ENCODE measurements around the gene TBC1D5. TPM values are rescaled to one million over a fixed set of nuclear protein-coding genes. Genes with fewer than 3 reads are reported as not detected.

The TBC1D5 gene
- total RNA-seq, 1 donor from 2014 or later = 55.6 TPM

- Mint-ChIP-seq H3K27ac (no peak overlapping the region), H3K36me3 (ENCODE audit: insufficient read depth) (peaks cover 5% of the 10 kb centered on the region), H3K4me1 (ENCODE audit: low read depth) (no peaks in the 10 kb centered on the region), H3K27me3 (no peaks in the 10 kb centered on the region), H3K4me3 (ENCODE audit: low read depth) (no peak overlapping the region), H3K9me3 (ENCODE audit: low read depth) (peaks cover 3% of the 10 kb centered on the region)
- no peak for DNase-seq (ENCODE audit: low spot score, unreplicated experiment)
- TF ChIP-seq CTCF (IDR thresholded peaks at IDR 0.05; ENCODE audit: unreplicated experiment) = no peak
Observed at GRCh38 chr3:17443142-17443541, 299.3 kb downstream of the TBC1D5 start.

GRCh38 chr3:17442332-17443049, 299.9 kb downstream of the TBC1D5 start:
- no peak overlapping the region for H3K4me3 Mint-ChIP-seq (ENCODE audit: low read depth)
- H3K36me3 Mint-ChIP-seq (ENCODE audit: insufficient read depth) = peaks cover 5% of the 10 kb centered on the region
- peaks cover 3% of the 10 kb centered on the region for H3K9me3 Mint-ChIP-seq (ENCODE audit: low read depth)
- no peaks in the 10 kb centered on the region for H3K4me1 Mint-ChIP-seq (ENCODE audit: low read depth)
- no peak overlapping the region for H3K27ac Mint-ChIP-seq
- H3K27me3 Mint-ChIP-seq = no peaks in the 10 kb centered on the region
- DNase-seq (ENCODE audit: low spot score, unreplicated experiment) = no peak
- TF ChIP-seq CTCF (IDR thresholded peaks at IDR 0.05; ENCODE audit: unreplicated experiment) = no peak

GRCh38 chr3:17433876-17434275, 308.6 kb downstream of the TBC1D5 start:
- Mint-ChIP-seq H3K27me3 (no peaks in the 10 kb centered on the region), H3K4me3 (ENCODE audit: low read depth) (no peak overlapping the region), H3K9me3 (ENCODE audit: low read depth) (no peaks in the 10 kb centered on the region), H3K4me1 (ENCODE audit: low read depth) (peaks cover 3% of the 10 kb centered on the region), H3K27ac (no peak overlapping the region), H3K36me3 (ENCODE audit: insufficient read depth) (no peaks in the 10 kb centered on the region)
- no peak for DNase-seq (ENCODE audit: low spot score, unreplicated experiment)
- TF ChIP-seq CTCF (IDR thresholded peaks at IDR 0.05; ENCODE audit: unreplicated experiment) = no peak

- H3K9me3 Mint-ChIP-seq (ENCODE audit: low read depth) = no peaks in the 10 kb centered on the region
- H3K36me3 Mint-ChIP-seq (ENCODE audit: insufficient read depth) = no peaks in the 10 kb centered on the region
- H3K27ac Mint-ChIP-seq = no peak overlapping the region
- no peak overlapping the region for H3K4me3 Mint-ChIP-seq (ENCODE audit: low read depth)
- no peak for DNase-seq (ENCODE audit: low spot score, unreplicated experiment)
- no peaks in the 10 kb centered on the region for H3K27me3 Mint-ChIP-seq
- peaks cover 3% of the 10 kb centered on the region for H3K4me1 Mint-ChIP-seq (ENCODE audit: low read depth)
- TF ChIP-seq CTCF (IDR thresholded peaks at IDR 0.05; ENCODE audit: unreplicated experiment) = no peak
Observed at GRCh38 chr3:17432236-17432635, 310.2 kb downstream of the TBC1D5 start.

- Mint-ChIP-seq H3K27ac (no peak overlapping the region), H3K9me3 (ENCODE audit: low read depth) (no peaks in the 10 kb centered on the region), H3K4me1 (ENCODE audit: low read depth) (peaks cover 3% of the 10 kb centered on the region), H3K4me3 (ENCODE audit: low read depth) (no peak overlapping the region), H3K36me3 (ENCODE audit: insufficient read depth) (no peaks in the 10 kb centered on the region), H3K27me3 (no peaks in the 10 kb centered on the region)
- no peak for DNase-seq (ENCODE audit: low spot score, unreplicated experiment)
- TF ChIP-seq CTCF (IDR thresholded peaks at IDR 0.05; ENCODE audit: unreplicated experiment) = no peak
Observed at GRCh38 chr3:17431484-17432045, 310.9 kb downstream of the TBC1D5 start.
